Panc1 (cell line): ENCODE results near the gene ZC3H12C. TPM values are rescaled to one million over a fixed set of nuclear protein-coding genes. Genes with fewer than 3 reads are reported as not detected.

Experiments
- ATAC-seq: fragments of 200-7000 bp; cut with Tn5 transposase; 2 replicates; pipeline ENCODE4 v1.9.1; 2020; ENCODE audit warnings: mild to moderate bottlenecking, moderate library complexity
- BruUV-seq: library from RNA; stranded (reverse); fragments of 400-500 nt; replicated peaks from 2 replicates; lab custom pipeline; 2021; lab: Mats Ljungman, UMichigan
- CTCF ChIA-PET: fragments of 300-600 bp; sonication (Branson Sonifier 250); formaldehyde crosslinking; loops from one replicate; lab custom pipeline; 2022; ENCODE audit warnings: antibody characterized with exemption; lab: Charles Lee
- POLR2A ChIA-PET: fragments of 300-600 bp; sonication (Branson Sonifier 250); formaldehyde crosslinking; loops from one replicate; lab custom pipeline; 2022; ENCODE audit warnings: antibody characterized with exemption; lab: Charles Lee
- DNase-seq: peaks from one replicate; pipeline ENCODE4 v3.0.0-alpha.2; 2010; ENCODE audit warnings: low read depth, low spot score
- H3K27ac ChIP-seq: 2 replicates; pipeline ENCODE4 v1.5.1; 2011; ENCODE audit warnings: mild to moderate bottlenecking, low read length, inconsistent platforms
- H3K27me3 ChIP-seq: fragments of 200-500 bp; sonication (Bioruptor generic); 2 replicates; pipeline ENCODE4 v1.6.0; 2014; ENCODE audit warnings: low read length, inconsistent platforms; ENCODE audit not compliant: control insufficient read depth, insufficient read depth
- H3K36me3 ChIP-seq: fragments of 200-500 bp; sonication (Bioruptor generic); 2 replicates; pipeline ENCODE4 v1.5.1; 2014; ENCODE audit warnings: inconsistent platforms, mild to moderate bottlenecking, low read length, moderate library complexity; ENCODE audit not compliant: control insufficient read depth, insufficient read depth
- H3K4me1 ChIP-seq: 2 replicates; pipeline ENCODE4 v1.5.1; 2011; ENCODE audit warnings: inconsistent platforms, mild to moderate bottlenecking, low read length, moderate library complexity; ENCODE audit not compliant: control insufficient read depth, insufficient read depth
- H3K4me3 ChIP-seq, 2 experiments: 2 replicates each; pipeline ENCODE4 v1.5.1; 2011 to 2012; ENCODE audit warnings: low read depth in 2 of 2, low read length in 2 of 2, mild to moderate bottlenecking in 2 of 2, inconsistent platforms in 1 of 2, moderate library complexity in 1 of 2
- H3K9me3 ChIP-seq: fragments of 200-500 bp; sonication (Bioruptor generic); 2 replicates; pipeline ENCODE4 v1.5.1; 2014; ENCODE audit warnings: low read depth, mild to moderate bottlenecking, inconsistent platforms, low read length, moderate library complexity; ENCODE audit not compliant: control insufficient read depth, insufficient read depth
- CTCF ChIP-seq: fragments of 450-650 bp; IDR thresholded peaks from 2 replicates; pipeline ENCODE4 v1.5.1; 2017; ENCODE audit warnings: mild to moderate bottlenecking
- POLR2AphosphoS5 ChIP-seq: IDR thresholded peaks from 2 replicates; pipeline ENCODE4 v1.6.1; 2012; ENCODE audit warnings: mild to moderate bottlenecking, low read depth, low read length, moderate library complexity
- SIN3A ChIP-seq: IDR thresholded peaks from 2 replicates; pipeline ENCODE4 v1.6.1; 2012; ENCODE audit warnings: low read depth, mild to moderate bottlenecking, low read length, moderate library complexity, borderline replicate concordance; ENCODE audit not compliant: insufficient read depth
- TCF7L2 ChIP-seq: IDR thresholded peaks from 2 replicates; pipeline ENCODE4 v1.6.1; 2011; ENCODE audit warnings: mild to moderate bottlenecking, low read depth, low read length, inconsistent platforms
- in situ Hi-C: cut with HindIII; loops from 2 replicates; pipeline ENCODE4 v1.10.0; 2016; ENCODE audit warnings: low sequenced_read_pairs, low pct_unique_long_range_greater_than_20kb
- intact Hi-C: fragments of 100-400 bp; cut with micrococcal nuclease; formaldehyde crosslinking; loops from one replicate; pipeline ENCODE4 v1.10.0; 2022; ENCODE audit not compliant: unreplicated experiment
- total RNA-seq: library from RNA; stranded (reverse); gene quantifications from one replicate; pipeline ENCODE4 v1.2.1, GENCODE V29; 2021; ENCODE audit not compliant: unreplicated experiment
- TF ChIP-seq, protein P1 (sequence below), 2 experiments: IDR thresholded peaks; 2 replicates each; pipeline ENCODE4 v1.6.1; 2011 to 2012; ENCODE audit warnings: low read depth in 2 of 2, control low read depth in 1 of 2, low read length in 1 of 2, mild to moderate bottlenecking in 1 of 2, moderate library complexity in 1 of 2; ENCODE audit not compliant: insufficient read depth in 1 of 2

ZC3H12C gene
- total RNA-seq, 1 experiment from 2014 or later: 13.5 TPM

DNA sequence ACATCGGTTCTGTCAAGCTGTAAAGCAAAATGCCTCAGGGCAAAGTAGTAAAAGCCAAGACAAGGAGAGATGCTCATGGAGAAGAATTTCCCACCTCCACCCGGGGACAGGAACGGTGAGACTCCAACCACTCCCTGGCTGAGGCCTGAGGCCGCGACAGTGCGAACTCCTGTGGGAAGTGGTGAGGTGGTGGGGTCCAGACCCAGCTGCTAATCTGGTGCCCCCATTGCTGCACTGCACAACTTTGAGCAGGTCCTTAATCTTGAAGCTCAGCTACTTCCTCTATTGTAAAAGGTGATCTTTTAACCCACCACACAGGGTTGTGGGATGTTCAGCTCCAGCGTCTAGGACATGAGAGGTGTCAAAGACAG lies 83.9 kb downstream of the ZC3H12C start:
- intact Hi-C loops: no loop called here
- ChIA-PET POLR2A (no interaction called here), CTCF (no interaction called here)
- ATAC-seq (no peak), DNase-seq (no peak)
- H3K27ac ChIP-seq: no peak overlapping the region
- in situ Hi-C loops: no loop called here
- no peak for TF ChIP-seq CTCF
- no peak for TF ChIP-seq POLR2AphosphoS5
- TF ChIP-seq, protein P1, sequence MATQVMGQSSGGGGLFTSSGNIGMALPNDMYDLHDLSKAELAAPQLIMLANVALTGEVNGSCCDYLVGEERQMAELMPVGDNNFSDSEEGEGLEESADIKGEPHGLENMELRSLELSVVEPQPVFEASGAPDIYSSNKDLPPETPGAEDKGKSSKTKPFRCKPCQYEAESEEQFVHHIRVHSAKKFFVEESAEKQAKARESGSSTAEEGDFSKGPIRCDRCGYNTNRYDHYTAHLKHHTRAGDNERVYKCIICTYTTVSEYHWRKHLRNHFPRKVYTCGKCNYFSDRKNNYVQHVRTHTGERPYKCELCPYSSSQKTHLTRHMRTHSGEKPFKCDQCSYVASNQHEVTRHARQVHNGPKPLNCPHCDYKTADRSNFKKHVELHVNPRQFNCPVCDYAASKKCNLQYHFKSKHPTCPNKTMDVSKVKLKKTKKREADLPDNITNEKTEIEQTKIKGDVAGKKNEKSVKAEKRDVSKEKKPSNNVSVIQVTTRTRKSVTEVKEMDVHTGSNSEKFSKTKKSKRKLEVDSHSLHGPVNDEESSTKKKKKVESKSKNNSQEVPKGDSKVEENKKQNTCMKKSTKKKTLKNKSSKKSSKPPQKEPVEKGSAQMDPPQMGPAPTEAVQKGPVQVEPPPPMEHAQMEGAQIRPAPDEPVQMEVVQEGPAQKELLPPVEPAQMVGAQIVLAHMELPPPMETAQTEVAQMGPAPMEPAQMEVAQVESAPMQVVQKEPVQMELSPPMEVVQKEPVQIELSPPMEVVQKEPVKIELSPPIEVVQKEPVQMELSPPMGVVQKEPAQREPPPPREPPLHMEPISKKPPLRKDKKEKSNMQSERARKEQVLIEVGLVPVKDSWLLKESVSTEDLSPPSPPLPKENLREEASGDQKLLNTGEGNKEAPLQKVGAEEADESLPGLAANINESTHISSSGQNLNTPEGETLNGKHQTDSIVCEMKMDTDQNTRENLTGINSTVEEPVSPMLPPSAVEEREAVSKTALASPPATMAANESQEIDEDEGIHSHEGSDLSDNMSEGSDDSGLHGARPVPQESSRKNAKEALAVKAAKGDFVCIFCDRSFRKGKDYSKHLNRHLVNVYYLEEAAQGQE (IDR thresholded peaks at IDR 0.05; ENCODE audit: insufficient read depth in 1 of 2, low read depth in 2 of 2, low read length in 1 of 2): no peak
- TF ChIP-seq TCF7L2: no peak
- TF ChIP-seq SIN3A: no peak
- H3K4me3 ChIP-seq: no peak overlapping the region
- no peaks in the 10 kb centered on the region for H3K9me3 ChIP-seq
- H3K36me3 ChIP-seq: no peaks in the 10 kb centered on the region
- H3K4me1 ChIP-seq: no peaks in the 10 kb centered on the region; the same call in 1 of the 2 replicates
- H3K27me3 ChIP-seq: no peaks in the 10 kb centered on the region
- no TSS peak for BruUV-seq

GRCh38 chr11:110179064-110179463 lies 85.9 kb downstream of the ZC3H12C start:
- ATAC-seq: no peak
- in situ Hi-C loops: no loop called here
- Histone ChIP-seq H3K4me3 (no peak overlapping the region), H3K27ac (no peak overlapping the region), H3K27me3 (no peaks in the 10 kb centered on the region), H3K4me1 (no peaks in the 10 kb centered on the region; the same call in 1 of the 2 replicates), H3K36me3 (no peaks in the 10 kb centered on the region), H3K9me3 (no peaks in the 10 kb centered on the region)
- TF ChIP-seq SIN3A: no peak
- TF ChIP-seq, protein P1 (IDR thresholded peaks at IDR 0.05; ENCODE audit: insufficient read depth in 1 of 2, low read depth in 2 of 2, low read length in 1 of 2): no peak
- TF ChIP-seq TCF7L2: no peak
- TF ChIP-seq POLR2AphosphoS5: no peak
- TF ChIP-seq CTCF: no peak
- no TSS peak for BruUV-seq
- CTCF ChIA-PET: no interaction called here
- intact Hi-C loops: no loop called here
- POLR2A ChIA-PET: interaction anchor here (0.6 kb wide), 1 partner anchor 1264 kb away, joined by 5 read pairs; no protein-coding TSS in a partner anchor
- DNase-seq: no peak
